HG03342 (cell line): ENCODE results near the gene AP2B1.
"Not testable (repeated sequence)": the region's sequence is repeated elsewhere in the genome, so short reads cannot be mapped to it uniquely, and the experiment has no call there.

Experiments used
- ATAC-seq: cut with Tn5 transposase; IDR thresholded peaks from one replicate; pipeline ENCODE4 v1.9.1; 2021; ENCODE audit warnings: mild to moderate bottlenecking, moderate library complexity; ENCODE audit not compliant: unreplicated experiment

AP2B1 gene

DNA sequence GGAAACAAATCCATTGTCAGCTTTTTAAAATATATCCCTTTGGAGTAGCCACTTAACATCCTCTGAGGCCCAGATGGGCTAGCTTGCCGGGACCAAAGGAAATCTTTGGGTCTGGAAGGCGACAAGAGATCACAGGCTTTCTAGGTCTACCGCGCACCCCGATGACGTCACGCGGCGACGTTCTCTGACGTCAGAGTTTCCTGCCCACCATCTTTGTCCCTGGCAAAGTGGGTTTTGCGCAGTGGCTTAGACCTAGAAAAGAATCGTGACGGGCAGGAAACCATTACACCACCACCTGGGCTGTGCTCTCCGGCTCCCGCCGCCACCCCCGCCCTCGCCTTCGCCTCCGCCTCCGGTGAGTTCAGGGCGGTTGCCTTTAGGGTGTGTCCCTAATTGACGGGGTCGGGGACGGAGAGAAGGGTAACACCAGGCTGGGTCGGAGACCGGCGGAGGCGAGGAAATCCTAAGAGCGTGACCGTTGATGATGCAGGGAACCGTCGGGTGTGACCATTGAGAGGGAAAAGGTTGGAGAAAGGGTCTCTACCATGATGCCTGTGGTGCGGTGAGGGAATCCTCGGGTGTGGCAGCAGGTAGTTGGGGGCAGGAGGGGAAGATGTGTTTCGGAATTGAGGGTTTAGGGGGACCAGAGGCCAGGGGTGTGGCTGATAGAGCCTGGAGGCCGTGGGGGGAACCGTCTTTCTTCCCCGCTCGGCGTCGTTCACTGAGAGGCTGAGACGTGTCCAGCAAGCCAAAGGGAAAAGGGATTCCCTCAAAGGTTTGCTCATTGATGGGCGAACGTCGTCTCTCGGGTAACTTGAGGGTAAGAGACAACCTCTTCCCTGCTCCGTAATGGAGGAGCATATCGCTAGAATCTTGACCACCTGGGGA, at the start of gene AP2B1:
AP2B1 (plus strand) TSS at position 249 of the 888 bp plus-strand sequence. CDS start 6,709 bp downstream, outside the sequence.
- ATAC-seq: peak; percentile 87

DNA sequence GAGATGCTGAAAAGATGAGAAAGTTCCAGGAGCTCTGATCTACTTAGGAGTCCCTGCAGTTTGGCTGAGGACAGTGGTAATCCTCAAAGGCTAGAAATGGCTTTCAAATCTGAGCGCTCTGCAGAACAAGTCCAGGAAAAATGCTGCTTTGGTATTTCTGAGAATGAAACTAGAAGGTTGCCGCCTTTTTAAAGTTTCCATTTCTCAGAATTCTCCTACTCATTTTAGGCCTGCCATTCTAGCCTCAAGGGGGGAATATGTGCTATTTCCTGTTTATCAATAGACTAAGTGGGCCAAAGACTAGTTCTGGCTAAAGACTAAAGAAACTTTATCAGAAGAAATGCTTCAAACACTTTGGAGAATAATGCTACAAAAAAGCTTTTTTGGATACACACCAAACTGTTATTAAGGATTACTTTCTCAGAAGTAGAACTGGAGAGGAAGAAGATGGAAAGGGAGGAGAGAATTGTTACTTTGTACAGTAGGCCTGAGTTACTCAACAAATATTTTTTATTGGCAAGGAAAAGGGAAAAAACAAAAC, 49.5 kb upstream of the AP2B1 start, which contains the start of gene SLFN12L:
SLFN12L (minus strand) TSS at position 78 of the 541 bp plus-strand sequence. CDS start 15,314 bp downstream, outside the sequence.
- no peak for ATAC-seq

DNA sequence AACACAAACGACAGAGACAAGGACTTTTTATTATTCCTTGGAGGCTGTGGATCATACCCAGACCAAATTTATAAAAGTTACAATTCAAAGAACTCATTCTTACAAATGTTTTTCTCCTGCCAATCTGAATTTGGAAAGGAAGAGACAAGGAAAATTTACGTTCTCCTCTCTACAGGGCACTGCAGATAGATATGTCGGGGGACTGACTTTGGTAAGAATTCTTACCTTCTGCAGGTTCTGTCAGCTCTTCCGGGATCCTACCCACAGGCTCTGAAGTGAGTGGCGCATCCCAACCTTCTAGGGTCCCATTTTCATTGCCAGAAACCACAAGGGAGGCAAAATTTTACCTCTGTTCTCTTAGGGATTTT, 47.5 kb upstream of the AP2B1 start:
- ATAC-seq: no peak

DNA sequence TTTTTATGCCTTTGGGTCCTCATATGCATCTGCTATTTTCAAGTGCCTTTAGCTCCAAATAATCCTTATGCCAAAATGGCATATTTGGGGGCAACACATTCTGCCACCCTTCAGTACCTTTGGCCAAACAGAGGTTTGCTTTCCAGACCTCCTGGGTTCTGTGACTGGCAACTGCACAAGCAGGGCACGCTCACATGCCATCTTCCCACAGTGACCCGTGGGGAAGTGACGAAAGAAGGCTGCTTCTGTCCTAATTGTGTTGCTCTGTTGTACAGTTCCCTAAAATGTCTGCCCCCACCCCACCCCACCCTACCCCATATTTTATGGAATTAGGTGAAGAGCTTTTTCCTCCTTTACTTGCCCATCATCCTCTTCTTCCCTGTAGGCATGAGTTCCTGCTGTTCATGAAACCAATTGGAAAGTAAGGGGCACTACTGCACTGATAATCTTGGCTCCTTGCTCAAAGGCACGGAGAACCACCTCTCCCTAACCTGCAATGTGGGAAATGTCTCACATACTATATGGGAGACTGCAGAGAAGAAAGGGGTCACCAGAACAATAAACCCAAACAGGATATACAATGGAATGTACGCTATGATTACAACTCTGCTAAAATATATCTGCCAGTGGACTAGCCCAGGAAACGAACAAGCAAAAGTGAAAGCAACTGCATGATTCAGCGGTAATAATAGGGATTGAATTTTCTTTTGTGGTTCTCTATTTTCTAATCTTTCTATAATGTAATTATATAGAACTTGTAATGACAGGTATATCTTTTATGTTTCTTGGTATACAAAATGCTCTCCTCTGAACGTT, 46.3 kb upstream of the AP2B1 start:
- ATAC-seq: no peak

DNA sequence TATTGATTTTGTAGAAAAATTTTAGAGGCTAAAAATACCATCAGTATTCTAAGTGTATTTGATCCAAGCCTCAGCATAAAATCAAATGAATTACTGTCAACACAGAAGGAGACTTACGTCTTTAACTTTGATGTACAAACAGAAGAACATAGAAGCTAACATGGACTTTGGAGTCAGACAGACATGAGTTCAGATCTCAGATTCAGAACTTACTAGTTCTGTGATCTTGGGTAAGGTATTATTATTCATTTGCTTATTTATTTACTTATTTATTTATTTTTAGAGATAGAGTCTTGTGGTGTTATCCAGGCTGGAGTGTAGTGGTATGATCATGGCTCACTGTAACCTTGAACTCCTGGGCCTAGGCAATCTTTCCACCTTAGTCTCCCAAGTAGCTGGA, 45.7 kb upstream of the AP2B1 start:
- ATAC-seq: no peak

DNA sequence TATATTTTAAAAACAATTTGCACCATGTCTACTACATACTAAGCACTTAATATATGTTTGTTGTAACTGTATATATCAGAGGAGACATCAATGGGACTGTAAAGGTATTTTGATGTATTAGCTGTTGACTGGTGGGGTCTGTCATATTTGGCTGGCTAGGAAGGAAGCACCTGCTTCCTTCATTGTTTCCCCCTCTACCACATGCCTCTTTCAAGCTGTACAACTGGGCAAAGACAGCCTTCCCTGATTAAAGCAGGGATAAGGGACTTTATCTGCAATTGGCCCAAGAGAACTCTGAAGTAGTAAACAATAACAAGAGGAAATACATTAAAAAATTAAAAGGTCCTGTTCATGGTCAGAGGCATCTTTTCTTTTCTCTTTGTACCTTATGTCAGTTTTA, 44.1 kb upstream of the AP2B1 start:
- no peak for ATAC-seq

DNA sequence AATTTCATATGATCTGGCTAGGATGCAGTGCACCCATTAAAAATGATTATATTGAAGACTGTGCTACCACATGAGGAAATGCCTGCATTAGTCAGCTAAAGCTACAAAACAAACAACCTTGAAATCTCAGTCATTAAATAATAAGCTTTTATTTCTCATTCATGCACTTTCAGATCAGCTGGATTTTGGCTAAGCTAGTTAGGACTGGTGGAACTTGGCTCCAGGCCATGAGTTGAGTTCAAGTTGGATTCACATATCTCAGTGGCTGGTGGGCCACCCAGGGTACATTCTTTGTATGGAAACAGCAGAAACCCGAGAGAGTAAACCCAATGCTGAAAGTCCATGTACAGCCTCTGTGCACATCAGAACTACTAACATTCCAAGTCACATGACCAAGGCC, 43.3 kb upstream of the AP2B1 start:
- ATAC-seq: no peak

DNA sequence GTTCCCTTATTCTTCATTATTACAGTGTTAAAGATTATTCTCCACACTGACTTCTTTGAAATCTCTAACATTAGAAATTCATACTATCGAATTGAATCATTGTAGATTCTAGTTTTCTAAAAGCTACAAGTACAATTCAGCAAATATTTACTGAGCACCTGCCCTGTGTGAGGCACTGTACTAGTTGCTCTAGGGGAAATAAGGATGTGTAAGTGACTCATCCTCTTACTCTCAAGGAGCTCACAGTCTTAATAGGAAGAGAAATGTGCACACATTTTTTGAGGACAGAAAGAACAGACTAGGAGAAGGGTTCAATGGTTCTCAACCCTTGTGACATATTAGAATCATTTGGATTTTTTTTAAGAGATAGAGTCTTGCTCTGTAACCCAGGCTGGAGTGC, 42.0 kb upstream of the AP2B1 start:
- no peak for ATAC-seq

DNA sequence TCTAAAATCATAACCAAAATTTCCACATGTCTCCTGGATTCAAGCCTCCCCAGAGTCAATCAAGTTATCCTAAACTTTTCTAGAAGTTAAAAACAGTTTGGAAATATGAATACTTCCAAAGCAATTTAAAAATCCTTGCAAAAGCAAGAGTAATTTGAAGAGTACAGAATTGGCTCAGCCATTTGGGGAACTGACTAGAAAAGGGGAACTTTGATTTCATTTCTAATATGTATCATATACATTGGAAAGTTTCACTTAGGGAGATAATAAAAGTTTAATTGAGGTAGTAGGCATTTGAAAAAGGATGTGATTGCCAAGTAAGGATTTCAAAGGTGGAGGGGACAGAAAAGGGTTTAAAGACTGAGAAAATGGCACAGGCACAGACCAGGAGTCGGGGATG, 40.6 kb upstream of the AP2B1 start:
- no peak for ATAC-seq

DNA sequence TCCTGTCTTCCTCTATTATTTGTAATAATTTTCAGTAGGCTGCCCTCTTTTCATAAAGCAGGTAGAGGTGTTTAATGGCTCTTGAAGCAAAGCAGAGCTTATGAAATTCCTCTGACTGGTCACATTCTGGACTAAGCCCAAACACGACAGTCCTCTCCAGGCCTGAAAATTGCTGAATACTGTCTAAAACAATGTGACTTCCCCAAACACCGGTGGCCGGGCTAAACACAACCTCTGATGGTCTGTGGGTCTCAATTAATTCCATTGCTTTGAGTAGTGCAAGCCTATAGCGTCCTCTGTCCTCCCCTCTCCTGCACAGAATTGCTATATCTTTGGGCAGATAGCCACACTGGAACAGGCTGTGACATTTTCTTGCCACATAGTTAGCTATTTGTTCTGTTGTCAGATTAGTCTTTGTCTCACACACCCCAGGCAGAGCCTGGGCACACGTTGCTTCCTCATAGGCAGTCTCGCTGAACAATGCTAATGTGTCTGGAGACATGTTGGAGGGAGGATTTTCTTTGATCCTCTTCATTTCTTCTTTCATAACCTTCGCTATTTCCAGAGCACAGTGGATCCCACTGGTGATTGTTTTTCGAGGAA, 38.8 kb upstream of the AP2B1 start:
- ATAC-seq: no peak

DNA sequence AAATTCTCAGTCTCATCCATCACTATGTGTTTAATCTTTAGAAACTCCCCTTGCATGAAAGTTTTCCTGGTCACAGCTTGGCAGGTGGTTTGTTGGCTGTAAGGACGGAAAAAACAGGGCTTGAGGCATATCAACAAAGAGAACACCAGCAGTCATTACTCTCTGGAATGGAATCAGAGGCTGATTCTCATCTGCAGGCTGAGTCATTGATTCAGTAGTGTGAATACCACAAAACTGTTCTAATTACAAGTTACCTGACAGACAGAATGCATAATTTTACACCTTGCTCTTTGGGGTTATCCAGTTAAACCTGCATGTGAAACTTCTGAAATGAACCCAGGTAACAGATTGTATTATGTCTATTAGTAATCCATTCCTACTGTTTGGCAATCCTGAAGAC, 38.1 kb upstream of the AP2B1 start:
- no peak for ATAC-seq

DNA sequence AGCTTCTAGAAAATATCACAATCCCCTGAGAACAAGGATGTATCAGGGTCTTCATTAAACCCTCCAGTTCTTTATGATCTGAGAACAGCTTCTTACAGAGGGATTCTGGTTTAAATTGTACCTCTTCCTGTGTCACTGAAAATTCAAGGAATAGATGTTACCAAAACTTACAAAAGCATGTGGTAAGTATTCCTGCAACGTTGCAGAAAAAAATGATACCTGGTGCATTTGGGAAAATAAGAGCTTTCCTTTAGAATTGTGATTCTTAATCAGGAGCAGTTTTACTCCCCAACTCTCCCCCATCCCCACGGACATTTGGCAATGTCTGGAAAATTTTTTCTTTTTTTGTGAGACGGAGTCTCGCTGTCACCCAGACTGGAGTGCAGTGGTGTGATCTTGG, 33.8 kb upstream of the AP2B1 start:
- no peak for ATAC-seq

DNA sequence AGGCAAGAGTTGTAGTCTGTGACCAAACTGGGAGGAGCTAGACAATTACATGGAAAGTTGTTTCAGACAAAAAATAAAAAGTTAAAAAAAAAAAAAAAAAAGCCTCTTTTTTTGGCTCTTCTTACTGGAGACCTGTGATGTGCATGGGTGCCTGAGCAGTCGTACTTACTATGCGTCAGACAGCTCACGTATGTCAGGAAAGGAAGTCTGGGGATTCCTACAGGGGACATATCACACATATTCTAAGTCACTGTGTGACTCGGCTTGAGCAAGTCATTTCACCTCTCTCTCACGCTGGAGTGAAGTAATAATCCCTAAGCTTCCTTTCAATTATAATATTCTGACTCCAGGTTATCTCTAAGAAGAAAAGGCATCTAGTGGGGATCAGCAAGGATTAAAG, 32.5 kb upstream of the AP2B1 start:
- ATAC-seq: no peak

DNA sequence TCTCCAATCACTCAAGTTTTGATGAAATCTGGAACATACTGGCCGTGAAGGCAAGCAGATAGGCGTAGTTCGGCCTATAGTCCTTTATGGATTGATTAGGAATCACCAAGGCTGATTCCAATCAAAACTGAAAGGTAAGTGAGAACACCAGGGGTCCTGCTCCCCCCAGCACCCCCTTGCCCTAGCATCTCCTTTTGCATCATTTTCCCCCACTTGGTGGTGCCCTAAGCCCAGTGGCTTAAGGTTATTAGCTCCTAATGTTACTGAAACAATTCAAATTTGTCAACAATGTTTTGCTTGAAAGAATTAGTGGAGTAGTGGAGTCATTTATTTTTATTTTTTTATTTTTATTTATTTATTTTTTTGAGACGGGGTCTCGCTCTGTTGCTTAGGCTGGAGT, 31.4 kb upstream of the AP2B1 start:
- ATAC-seq: no peak

DNA sequence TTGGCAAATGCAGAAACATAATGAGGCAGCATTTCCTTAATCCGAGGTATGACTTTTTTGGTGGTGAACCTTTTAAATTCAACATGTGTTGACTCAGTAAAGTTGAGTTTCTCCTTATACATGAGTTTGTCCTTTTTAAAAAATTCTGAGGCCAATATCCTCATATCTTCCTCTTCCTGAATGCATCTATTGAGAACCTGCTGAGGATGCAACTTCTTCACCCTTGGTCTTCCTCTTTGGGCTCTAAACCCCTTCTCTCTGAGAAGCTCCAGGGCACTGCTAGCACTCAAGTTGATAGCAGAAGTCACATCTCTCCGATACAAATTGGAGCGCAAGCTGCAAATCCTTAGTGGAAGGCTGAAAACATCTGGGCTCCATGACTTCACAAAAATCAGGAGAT, 29.8 kb upstream of the AP2B1 start:
- ATAC-seq: no peak

DNA sequence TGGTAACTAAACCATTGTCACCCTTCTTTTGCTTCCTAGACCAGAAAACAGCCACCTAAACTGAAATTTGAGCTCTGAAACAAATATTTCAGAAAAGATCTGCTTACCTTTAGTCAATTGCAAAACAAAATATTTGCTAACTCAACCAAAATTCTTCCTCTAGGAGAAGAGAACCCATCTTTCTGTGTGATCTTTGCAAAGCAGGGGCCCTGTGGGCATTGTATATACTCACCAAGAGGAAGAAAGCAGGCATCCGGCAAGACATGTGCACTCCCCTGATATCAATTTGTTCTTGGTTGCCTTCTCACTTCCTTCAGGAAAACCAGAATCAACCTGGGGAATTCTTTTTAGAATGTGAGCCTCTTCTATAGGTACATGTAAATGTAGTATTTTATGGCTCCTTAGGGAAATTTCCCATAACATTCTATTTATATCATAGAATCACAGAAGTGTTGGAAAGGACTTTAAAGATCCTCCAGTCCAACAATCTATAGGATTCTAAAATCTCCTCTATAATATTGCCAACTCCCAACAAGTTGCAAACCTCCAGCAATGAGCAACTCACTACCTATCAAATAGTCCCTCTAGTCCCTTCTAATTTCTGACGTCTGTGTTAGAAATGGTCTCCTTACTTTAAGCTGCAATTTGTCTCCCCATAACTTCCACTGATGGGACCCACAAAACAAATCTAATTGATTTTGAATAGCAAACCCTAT, 27.5 kb upstream of the AP2B1 start:
- ATAC-seq: no peak

DNA sequence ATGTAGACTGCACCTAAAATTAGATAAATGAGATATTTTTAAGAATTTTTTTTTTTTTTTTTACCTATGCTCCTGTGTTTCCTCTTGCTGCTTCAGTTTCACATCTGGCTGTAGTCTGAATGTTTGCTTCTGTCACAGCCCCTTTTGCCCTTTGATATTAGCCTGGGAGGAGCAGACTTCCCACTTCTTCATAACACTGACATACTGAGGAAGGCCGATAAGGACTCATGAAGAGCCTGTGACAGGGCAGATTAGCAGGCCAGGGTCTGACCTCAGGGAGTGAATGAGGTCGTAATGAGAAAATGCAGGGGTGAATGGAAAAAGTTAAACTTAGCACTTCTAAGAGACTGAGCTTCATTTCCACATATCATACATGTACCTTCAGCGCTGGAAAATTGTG, 26.4 kb upstream of the AP2B1 start, which contains the start of gene SLFN14:
SLFN14 (minus strand) TSS at position 117 of the 400 bp plus-strand sequence. CDS start 2,757 bp downstream, outside the sequence.
- no peak for ATAC-seq

DNA sequence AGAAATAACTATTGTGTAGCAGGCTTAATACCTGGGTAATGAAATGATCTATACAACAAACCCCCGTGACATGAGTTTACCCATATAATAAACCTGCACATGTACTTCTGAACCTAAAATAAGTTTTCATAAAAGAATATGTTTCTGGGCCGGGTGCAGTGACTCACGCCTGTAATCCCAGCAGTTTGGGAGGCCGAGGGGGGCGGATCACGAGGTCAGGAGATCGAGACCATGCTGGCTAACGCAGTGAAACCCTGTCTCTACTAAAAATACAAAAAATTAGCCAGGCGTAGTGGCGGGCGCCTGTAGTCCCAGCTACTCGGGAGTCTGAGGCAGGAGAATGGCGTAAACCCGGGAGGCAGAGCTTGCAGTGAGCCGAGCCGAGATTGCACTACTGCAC, 23.9 kb upstream of the AP2B1 start:
- not testable (repeated sequence) for ATAC-seq

DNA sequence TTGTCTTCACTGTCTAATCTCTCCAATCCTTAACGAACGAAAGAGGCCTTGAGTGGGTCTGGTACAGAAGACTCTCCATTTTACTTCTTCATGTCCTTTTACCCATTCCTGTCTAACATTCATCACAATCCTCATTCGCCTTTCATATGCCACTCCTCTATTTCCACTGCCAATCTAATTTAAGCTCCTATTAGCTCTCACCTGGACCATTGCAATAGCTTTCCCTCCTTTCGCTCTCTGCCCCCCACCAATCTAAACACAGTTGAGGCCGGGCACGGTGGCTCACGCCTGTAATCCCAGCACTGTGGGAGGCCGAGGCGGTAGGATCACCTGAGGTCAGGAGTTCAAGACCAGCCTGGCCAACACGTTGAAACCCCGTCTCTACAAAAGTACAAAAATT, 20.2 kb upstream of the AP2B1 start:
- ATAC-seq: no peak

DNA sequence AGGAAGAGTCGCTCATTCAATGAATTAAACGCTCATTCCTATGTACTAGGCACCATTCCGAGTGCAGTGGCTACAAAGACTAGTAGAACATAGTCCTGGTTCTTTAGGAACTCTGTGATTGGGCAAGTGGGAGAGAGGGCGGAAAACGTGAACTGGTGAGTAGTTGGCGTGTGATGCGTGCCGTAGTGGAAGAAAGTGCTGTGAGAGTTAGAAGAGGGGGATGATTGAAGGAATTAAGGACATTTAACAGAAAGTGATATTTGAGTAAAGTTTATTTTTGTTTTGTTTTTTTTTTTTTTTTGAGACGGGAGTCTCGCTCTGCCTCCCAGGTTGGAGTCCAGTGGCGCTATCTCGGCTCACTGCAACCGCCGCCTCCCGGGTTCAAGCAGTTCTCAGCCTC, 18.6 kb upstream of the AP2B1 start:
- ATAC-seq: no peak

DNA sequence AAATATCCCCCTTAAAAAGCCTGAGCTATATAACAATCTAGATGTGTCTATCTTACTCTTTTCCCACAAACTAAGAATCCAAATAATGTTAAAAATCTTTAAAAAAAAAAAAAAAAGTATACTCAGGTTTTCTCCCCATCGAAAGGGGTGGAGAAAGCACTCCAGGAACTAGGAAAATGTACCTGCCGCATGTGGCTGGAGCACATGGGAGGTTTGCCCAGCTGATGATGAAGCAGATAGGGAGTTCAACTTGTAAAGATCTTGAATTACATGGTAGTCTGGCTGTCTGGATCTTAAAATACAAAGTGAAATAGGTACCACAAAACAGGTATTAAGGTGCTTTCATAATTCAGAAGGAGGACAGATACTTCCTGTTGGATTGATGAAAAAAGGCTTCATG, 17.7 kb upstream of the AP2B1 start:
- ATAC-seq: no peak
